ENCODE results near the gene SND1.

Gene SND1

GRCh38 chr7:127840226-127840951 is 188.4 kb downstream of the SND1 start:
- no peak for DNase-seq

GRCh38 chr7:127844165-127844564 is 192.2 kb downstream of the SND1 start:
- DNase-seq: peak; percentile 19

- no peak for DNase-seq
Measured at GRCh38 chr7:127844707-127845331, 192.8 kb downstream of the SND1 start.

GRCh38 chr7:127845522-127846214 is 193.7 kb downstream of the SND1 start:
- DNase-seq: no peak

GRCh38 chr7:127847641-127848040 is 195.6 kb downstream of the SND1 start:
- DNase-seq: no peak

- DNase-seq: no peak
Measured at GRCh38 chr7:127848241-127848640, 196.2 kb downstream of the SND1 start.

- no peak for DNase-seq
Measured at GRCh38 chr7:127850195-127850594, 198.2 kb downstream of the SND1 start.

GRCh38 chr7:127854383-127854782 is 202.4 kb downstream of the SND1 start:
- DNase-seq: no peak

GRCh38 chr7:127857464-127857841 is 205.5 kb downstream of the SND1 start:
- DNase-seq: no peak

- no peak for DNase-seq
Measured at GRCh38 chr7:127858091-127858914, 206.3 kb downstream of the SND1 start.

- DNase-seq: no peak
Measured at GRCh38 chr7:127858915-127859189, 206.9 kb downstream of the SND1 start.

- DNase-seq: no peak
Measured at GRCh38 chr7:127859330-127859729, 207.3 kb downstream of the SND1 start.

- DNase-seq: peak; percentile 21
Measured at GRCh38 chr7:127862525-127862924, 210.5 kb downstream of the SND1 start.

GRCh38 chr7:127863082-127863481 is 211.1 kb downstream of the SND1 start:
- DNase-seq: no peak

GRCh38 chr7:127865466-127865865 is 213.5 kb downstream of the SND1 start:
- DNase-seq: no peak

GRCh38 chr7:127870231-127870907 is 218.4 kb downstream of the SND1 start:
- no peak for DNase-seq

GRCh38 chr7:127871226-127871625 is 219.2 kb downstream of the SND1 start:
- no peak for DNase-seq

GRCh38 chr7:127872122-127872521 is 220.1 kb downstream of the SND1 start:
- no peak for DNase-seq

GRCh38 chr7:127873151-127873550 is 221.2 kb downstream of the SND1 start:
- no peak for DNase-seq

GRCh38 chr7:127873715-127874636 is 222.0 kb downstream of the SND1 start:
- no peak for DNase-seq

- no peak for DNase-seq
Measured at GRCh38 chr7:127874951-127875608, 223.1 kb downstream of the SND1 start.
